ES-I3 (cell line): ENCODE results near the gene CPLX3.
A peak's percentile ranks its signal among the peaks of the same experiment; 100 is the strongest.

Experiments
- H3K36me3 ChIP-seq: 2 replicates; pipeline ENCODE4 v1.6.1; 2013; ENCODE audit warnings: mild to moderate bottlenecking, low read length, control low read depth, moderate library complexity; ENCODE audit not compliant: insufficient read depth
- H3K4me1 ChIP-seq: 2 replicates; pipeline ENCODE4 v1.6.1; 2013; ENCODE audit warnings: mild to moderate bottlenecking, control low read depth, low read length; ENCODE audit not compliant: insufficient read depth
- H3K9ac ChIP-seq: 2 replicates; pipeline ENCODE4 v1.6.1; 2013; ENCODE audit warnings: low read depth, mild to moderate bottlenecking, low read length, moderate library complexity
- H3K9me3 ChIP-seq: 2 replicates; pipeline ENCODE4 v1.6.1; 2013; ENCODE audit warnings: mild to moderate bottlenecking, low read length, moderate library complexity; ENCODE audit not compliant: control insufficient read depth, insufficient read depth

Gene CPLX3

GRCh38 chr15:74837482-74838136, 11.2 kb downstream of the CPLX3 start:
- Histone ChIP-seq H3K9me3 (no peaks in the 10 kb centered on the region), H3K9ac (no peak overlapping the region), H3K4me1 (no peaks in the 10 kb centered on the region), H3K36me3 (no peaks in the 10 kb centered on the region)

- Histone ChIP-seq H3K9me3 (no peaks in the 10 kb centered on the region), H3K36me3 (no peaks in the 10 kb centered on the region), H3K9ac (no peak overlapping the region), H3K4me1 (no peaks in the 10 kb centered on the region)
These were observed 11.7 kb downstream of the CPLX3 start for GRCh38 chr15:74838137-74838516.

- Histone ChIP-seq H3K36me3 (no peaks in the 10 kb centered on the region), H3K9me3 (no peaks in the 10 kb centered on the region), H3K4me1 (no peaks in the 10 kb centered on the region), H3K9ac (no peak overlapping the region)
These were observed 12.5 kb downstream of the CPLX3 start for GRCh38 chr15:74838746-74839525.

GRCh38 chr15:74839526-74840395, 13.3 kb downstream of the CPLX3 start:
- Histone ChIP-seq H3K36me3 (no peaks in the 10 kb centered on the region), H3K9me3 (no peaks in the 10 kb centered on the region), H3K4me1 (no peaks in the 10 kb centered on the region), H3K9ac (no peak overlapping the region)

GRCh38 chr15:74840851-74841775, 14.7 kb downstream of the CPLX3 start:
- H3K36me3 ChIP-seq: no peaks in the 10 kb centered on the region

GRCh38 chr15:74841891-74842373, 15.5 kb downstream of the CPLX3 start:
- H3K36me3 ChIP-seq: no peaks in the 10 kb centered on the region
- no peaks in the 10 kb centered on the region for H3K4me1 ChIP-seq
- peak overlapping the region; percentile 82; the same call in 1 of the 2 replicates for H3K9ac ChIP-seq
- H3K9me3 ChIP-seq: no peaks in the 10 kb centered on the region

More at GRCh38 chr15:74840851-74841775, 14.7 kb downstream of the CPLX3 start:
- Histone ChIP-seq H3K4me1 (no peaks in the 10 kb centered on the region), H3K9ac (no peak overlapping the region), H3K9me3 (no peaks in the 10 kb centered on the region)

- Histone ChIP-seq H3K9me3 (no peaks in the 10 kb centered on the region), H3K36me3 (no peaks in the 10 kb centered on the region; the same call in 1 of the 2 replicates), H3K9ac (peak within 1 kb of the TSS; percentile 82), H3K4me1 (no peaks in the 10 kb centered on the region)
These were observed 16.4 kb downstream of the CPLX3 start, which contains the start of gene ULK3 for GRCh38 chr15:74842581-74843444. Gene ULK3 (minus strand): TSS chr15:74843156. CDS start chr15:74843105, 51 bp downstream.

- no peaks in the 10 kb centered on the region; the same call in 1 of the 2 replicates for H3K36me3 ChIP-seq
- H3K9me3 ChIP-seq: no peaks in the 10 kb centered on the region
- H3K9ac ChIP-seq: peak overlapping the region; percentile 82
- H3K4me1 ChIP-seq: no peaks in the 10 kb centered on the region
These were observed 17.0 kb downstream of the CPLX3 start for GRCh38 chr15:74843445-74843828.

GRCh38 chr15:74843891-74844299, 17.5 kb downstream of the CPLX3 start:
- Histone ChIP-seq H3K4me1 (no peaks in the 10 kb centered on the region), H3K36me3 (no peaks in the 10 kb centered on the region; the same call in 1 of the 2 replicates), H3K9ac (peak overlapping the region; percentile 82), H3K9me3 (no peaks in the 10 kb centered on the region)

GRCh38 chr15:74844319-74845207, 18.1 kb downstream of the CPLX3 start:
- Histone ChIP-seq H3K9ac (no peak overlapping the region), H3K4me1 (no peaks in the 10 kb centered on the region), H3K36me3 (no peaks in the 10 kb centered on the region; the same call in 1 of the 2 replicates), H3K9me3 (no peaks in the 10 kb centered on the region)

GRCh38 chr15:74845208-74845568, 18.8 kb downstream of the CPLX3 start:
- no peaks in the 10 kb centered on the region; the same call in 1 of the 2 replicates for H3K36me3 ChIP-seq
- no peaks in the 10 kb centered on the region for H3K9me3 ChIP-seq
- H3K4me1 ChIP-seq: no peaks in the 10 kb centered on the region
- H3K9ac ChIP-seq: no peak overlapping the region

GRCh38 chr15:74845581-74845980, 19.2 kb downstream of the CPLX3 start:
- H3K9ac ChIP-seq: no peak overlapping the region
- H3K9me3 ChIP-seq: no peaks in the 10 kb centered on the region
- H3K4me1 ChIP-seq: no peaks in the 10 kb centered on the region
- no peaks in the 10 kb centered on the region; the same call in 1 of the 2 replicates for H3K36me3 ChIP-seq
